GM23248 (cell line): ENCODE measurements around the gene COP1. TPM values are rescaled to one million over a fixed set of nuclear protein-coding genes. Genes with fewer than 3 reads are reported as not detected.

ENCODE experiments used
- DNase-seq: peaks from one replicate; pipeline ENCODE4 v3.0.0-alpha.2; 2015
- H2AFZ ChIP-seq: fragments of 200-600 bp; sonication (generic); 2 replicates; pipeline ENCODE4 v1.6.1; 2016; ENCODE audit warnings: antibody characterized with exemption
- H3F3A ChIP-seq: fragments of 200-600 bp; sonication (generic); 2 replicates; pipeline ENCODE4 v1.6.1; 2016; ENCODE audit warnings: mild to moderate bottlenecking, antibody characterized with exemption, mixed run types; ENCODE audit not compliant: insufficient read depth
- H3K27ac ChIP-seq: fragments of 200-600 bp; sonication (generic); 2 replicates; pipeline ENCODE4 v1.5.1; 2016; ENCODE audit warnings: mild to moderate bottlenecking
- H3K27me3 ChIP-seq: fragments of 200-600 bp; sonication (generic); replicated peaks from 2 replicates; pipeline ENCODE4 v1.6.1; 2016; ENCODE audit warnings: mild to moderate bottlenecking; ENCODE audit not compliant: insufficient read depth
- H3K36me3 ChIP-seq: fragments of 200-600 bp; sonication (generic); 2 replicates; pipeline ENCODE4 v1.6.1; 2016; ENCODE audit warnings: low read depth, mild to moderate bottlenecking
- H3K4me1 ChIP-seq: fragments of 200-600 bp; sonication (generic); 2 replicates; pipeline ENCODE4 v1.6.1; 2016; ENCODE audit warnings: mild to moderate bottlenecking; ENCODE audit not compliant: insufficient read depth
- H3K4me2 ChIP-seq: fragments of 200-600 bp; sonication (generic); one replicate; pipeline ENCODE4 v1.6.1; 2016; ENCODE audit warnings: mild to moderate bottlenecking; ENCODE audit not compliant: unreplicated experiment
- H3K4me3 ChIP-seq: fragments of 200-600 bp; sonication (generic); 2 replicates; pipeline ENCODE4 v1.5.1; 2016; ENCODE audit warnings: mild to moderate bottlenecking
- H3K79me2 ChIP-seq: fragments of 200-600 bp; sonication (generic); 2 replicates; pipeline ENCODE4 v1.6.1; 2016; ENCODE audit warnings: mild to moderate bottlenecking; ENCODE audit not compliant: insufficient read depth
- H3K9ac ChIP-seq: fragments of 200-600 bp; sonication (generic); 2 replicates; pipeline ENCODE4 v1.6.1; 2016; ENCODE audit warnings: mild to moderate bottlenecking
- H3K9me2 ChIP-seq: fragments of 200-600 bp; sonication (generic); 2 replicates; pipeline ENCODE4 v1.6.1; 2016; ENCODE audit warnings: mixed run types, mild to moderate bottlenecking, moderate library complexity; ENCODE audit not compliant: insufficient read depth
- H3K9me3 ChIP-seq: fragments of 200-600 bp; sonication (generic); one replicate; pipeline ENCODE4 v1.6.1; 2017; ENCODE audit warnings: low read depth
- H4K20me1 ChIP-seq: fragments of 200-600 bp; sonication (generic); 2 replicates; pipeline ENCODE4 v1.6.0; 2016; ENCODE audit not compliant: insufficient read depth
- EZH2 ChIP-seq: fragments of 200-600 bp; sonication (generic); IDR thresholded peaks from 2 replicates; pipeline ENCODE4 v1.6.1; 2018; ENCODE audit warnings: antibody characterized with exemption, mild to moderate bottlenecking; ENCODE audit not compliant: insufficient read depth, poor library complexity, severe bottlenecking
- EZH2phosphoT487 ChIP-seq: fragments of 200-600 bp; sonication (generic); IDR thresholded peaks from 2 replicates; pipeline ENCODE4 v1.6.1; 2018; ENCODE audit warnings: antibody characterized with exemption, moderate library complexity, mild to moderate bottlenecking, low read depth; ENCODE audit not compliant: insufficient read depth
- WGBS, 2 experiments: methylation state at CpG; one replicate each; pipeline ENCODE4 v1.1.6; 2015 to 2017; ENCODE audit warnings: low lambda C conversion rate in 2 of 2, low coverage in 1 of 2; ENCODE audit errors: missing lambda C conversion rate in 2 of 2; 5-methylcytosine and 5-hydroxymethylcytosine counted together
- in situ Hi-C: fragments of 300-500 bp; cut with MboI; formaldehyde crosslinking; loops from 2 replicates; pipeline ENCODE4 v1.15.0; 2020
- polyA plus RNA-seq: library from polyadenylated mRNA; unstranded; fragments of >200 nt; fragmentation: Nextera tagmentation; extraction: Ambion mirVana; gene quantifications from 2 replicates; pipeline ENCODE4 v1.2.1, GENCODE V29; 2016
- total RNA-seq: library from RNA; depleted of rRNA; stranded (reverse); fragments of >200 nt; shearing (Covaris generic); gene quantifications from 2 replicates; pipeline ENCODE4 v1.2.3, GENCODE V29; 2014

The COP1 gene
- total and polyA plus RNA-seq, 2 experiments from 2014 or later, result 42.4 to 55.1 TPM

GRCh38 chr1:176119549-176119948 is 87.5 kb downstream of the COP1 start:
- no peaks in the 10 kb centered on the region for H3K9me2 ChIP-seq
- H3K9me3 ChIP-seq, result no peaks in the 10 kb centered on the region
- no peak overlapping the region for H3K9ac ChIP-seq
- no peaks in the 10 kb centered on the region; the same call in 1 of the 2 replicates for H4K20me1 ChIP-seq
- no peaks in the 10 kb centered on the region for H3K27me3 ChIP-seq
- peaks cover 5% of the 10 kb centered on the region for H3K4me1 ChIP-seq
- no peaks in the 10 kb centered on the region for H3F3A ChIP-seq
- H2AFZ ChIP-seq, result no peak overlapping the region
- in situ Hi-C loops, result no loop called here
- peak; percentile 51 for DNase-seq
- TF ChIP-seq EZH2 (no peak), EZH2phosphoT487 (no peak)
- no peak overlapping the region for H3K4me3 ChIP-seq
- 5 to 12% methylated on average over 1 of the region's 1 CpG for WGBS, 2 experiments
- H3K36me3 ChIP-seq, result peaks cover 5% of the 10 kb centered on the region; the same call in 1 of the 2 replicates
- H3K79me2 ChIP-seq, result peaks cover 44% of the 10 kb centered on the region
- no peak overlapping the region for H3K27ac ChIP-seq
- no peak overlapping the region for H3K4me2 ChIP-seq

- Histone ChIP-seq H3F3A (no peaks in the 10 kb centered on the region), H3K4me3 (no peak overlapping the region), H2AFZ (no peak overlapping the region), H3K4me1 (peaks cover 5% of the 10 kb centered on the region), H3K27me3 (no peaks in the 10 kb centered on the region), H3K4me2 (no peak overlapping the region), H3K9me2 (no peaks in the 10 kb centered on the region), H3K36me3 (peaks cover 5% of the 10 kb centered on the region; the same call in 1 of the 2 replicates), H4K20me1 (no peaks in the 10 kb centered on the region; the same call in 1 of the 2 replicates), H3K9me3 (no peaks in the 10 kb centered on the region), H3K9ac (no peak overlapping the region), H3K27ac (no peak overlapping the region; the same call in 1 of the 2 replicates), H3K79me2 (peaks cover 44% of the 10 kb centered on the region)
- in situ Hi-C loops, result no loop called here
- DNase-seq, result peak; percentile 6
- TF ChIP-seq EZH2phosphoT487, result no peak
- no peak for TF ChIP-seq EZH2
These were observed 88.1 kb downstream of the COP1 start for GRCh38 chr1:176118985-176119384.

- no peaks in the 10 kb centered on the region for H3K27me3 ChIP-seq
- H2AFZ ChIP-seq, result no peak overlapping the region
- 0 out of 2 replicates have a peak, but pooled peaks cover 4% of the 10 kb centered on the region for H3K79me2 ChIP-seq
- no peak overlapping the region for H3K9ac ChIP-seq
- 92 to 100% methylated on average over 1 of the region's 1 CpG for WGBS, 2 experiments
- H3K4me2 ChIP-seq, result no peak overlapping the region
- H3K4me3 ChIP-seq, result no peak overlapping the region
- H3K9me3 ChIP-seq, result no peaks in the 10 kb centered on the region
- H3F3A ChIP-seq, result no peaks in the 10 kb centered on the region
- H3K36me3 ChIP-seq, result 0 out of 2 replicates have a peak, but pooled peaks cover 4% of the 10 kb centered on the region
- in situ Hi-C loops, result no loop called here
- no peaks in the 10 kb centered on the region for H3K9me2 ChIP-seq
- DNase-seq, result peak; percentile 33
- H4K20me1 ChIP-seq, result no peaks in the 10 kb centered on the region; the same call in 1 of the 2 replicates
- TF ChIP-seq EZH2phosphoT487, result no peak
- TF ChIP-seq EZH2, result no peak
- no peak overlapping the region for H3K27ac ChIP-seq
- 0 out of 2 replicates have a peak, but pooled peaks cover 5% of the 10 kb centered on the region for H3K4me1 ChIP-seq
These were observed 95.3 kb downstream of the COP1 start for GRCh38 chr1:176111835-176112234.

- DNase-seq, result no peak
- in situ Hi-C loops, result no loop called here
- no peak overlapping the region for H2AFZ ChIP-seq
- 88 to 89% methylated on average over 1 of the region's 1 CpG for WGBS, 2 experiments
- no peak overlapping the region for H3K27ac ChIP-seq
- no peaks in the 10 kb centered on the region for H3F3A ChIP-seq
- H3K9me2 ChIP-seq, result no peaks in the 10 kb centered on the region
- no peaks in the 10 kb centered on the region for H3K27me3 ChIP-seq
- no peaks in the 10 kb centered on the region for H3K9me3 ChIP-seq
- H3K9ac ChIP-seq, result no peak overlapping the region
- H3K4me3 ChIP-seq, result no peak overlapping the region
- H4K20me1 ChIP-seq, result no peaks in the 10 kb centered on the region
- TF ChIP-seq EZH2phosphoT487 (no peak), EZH2 (no peak)
- 0 out of 2 replicates have a peak, but pooled peaks cover 5% of the 10 kb centered on the region for H3K4me1 ChIP-seq
- no peak overlapping the region for H3K4me2 ChIP-seq
- 0 out of 2 replicates have a peak, but pooled peaks cover 6% of the 10 kb centered on the region for H3K36me3 ChIP-seq
- 0 out of 2 replicates have a peak, but pooled peaks cover 4% of the 10 kb centered on the region for H3K79me2 ChIP-seq
These were observed 96.9 kb downstream of the COP1 start for GRCh38 chr1:176110203-176110602.
